Measurements from ENCODE around the gene LRRC63. TPM values are rescaled to one million over a fixed set of nuclear protein-coding genes. Genes with fewer than 3 reads are reported as not detected.

LRRC63 gene
- polyA plus RNA-seq, 1 donor = 0.09 TPM

- no peaks in the 10 kb centered on the region for H3K4me1 ChIP-seq (ENCODE audit: control insufficient read depth, insufficient read depth, low read length)
- H3K9me3 ChIP-seq (ENCODE audit: control insufficient read depth, low read depth, low read length) = no peaks in the 10 kb centered on the region
- H3K36me3 ChIP-seq (ENCODE audit: control insufficient read depth, insufficient read depth, low read length) = no peaks in the 10 kb centered on the region
- no peaks in the 10 kb centered on the region for H3K27me3 ChIP-seq (ENCODE audit: control insufficient read depth, insufficient read depth, low read length)
- DNase-seq = no peak
- no peak overlapping the region for H3K4me3 ChIP-seq (ENCODE audit: low read length)
- WGBS (ENCODE audit: insufficient coverage, low lambda C conversion rate) = no CpG with 5 or more reads among the region's 2 CpGs
- no peak overlapping the region for H3K27ac ChIP-seq (ENCODE audit: low read length)
Measured at GRCh38 chr13:46311217-46311616, 99.5 kb downstream of the LRRC63 start.

GRCh38 chr13:46313024-46313423 is 101.3 kb downstream of the LRRC63 start:
- DNase-seq = no peak

GRCh38 chr13:46313432-46314257 is 101.9 kb downstream of the LRRC63 start:
- Histone ChIP-seq H3K9me3 (ENCODE audit: control insufficient read depth, low read depth, low read length) (no peaks in the 10 kb centered on the region), H3K27ac (ENCODE audit: low read length) (no peak overlapping the region), H3K4me1 (ENCODE audit: control insufficient read depth, insufficient read depth, low read length) (no peaks in the 10 kb centered on the region), H3K36me3 (ENCODE audit: control insufficient read depth, insufficient read depth, low read length) (no peaks in the 10 kb centered on the region), H3K4me3 (ENCODE audit: low read length) (no peak overlapping the region), H3K27me3 (ENCODE audit: control insufficient read depth, insufficient read depth, low read length) (no peaks in the 10 kb centered on the region)
- 79% methylated on average over 2 of the region's 6 CpGs for WGBS (ENCODE audit: insufficient coverage, low lambda C conversion rate)
- DNase-seq = no peak

More at GRCh38 chr13:46313024-46313423, 101.3 kb downstream of the LRRC63 start:
- H3K9me3 ChIP-seq (ENCODE audit: control insufficient read depth, low read depth, low read length) = no peaks in the 10 kb centered on the region
- H3K4me3 ChIP-seq (ENCODE audit: low read length) = no peak overlapping the region
- H3K36me3 ChIP-seq (ENCODE audit: control insufficient read depth, insufficient read depth, low read length) = no peaks in the 10 kb centered on the region
- 87% methylated on average over 1 of the region's 1 CpG for WGBS (ENCODE audit: insufficient coverage, low lambda C conversion rate)
- no peaks in the 10 kb centered on the region for H3K4me1 ChIP-seq (ENCODE audit: control insufficient read depth, insufficient read depth, low read length)
- H3K27ac ChIP-seq (ENCODE audit: low read length) = no peak overlapping the region
- no peaks in the 10 kb centered on the region for H3K27me3 ChIP-seq (ENCODE audit: control insufficient read depth, insufficient read depth, low read length)

- Histone ChIP-seq H3K36me3 (ENCODE audit: control insufficient read depth, insufficient read depth, low read length) (no peaks in the 10 kb centered on the region), H3K9me3 (ENCODE audit: control insufficient read depth, low read depth, low read length) (no peaks in the 10 kb centered on the region), H3K4me3 (ENCODE audit: low read length) (no peak overlapping the region), H3K27ac (ENCODE audit: low read length) (no peak overlapping the region), H3K4me1 (ENCODE audit: control insufficient read depth, insufficient read depth, low read length) (no peaks in the 10 kb centered on the region), H3K27me3 (ENCODE audit: control insufficient read depth, insufficient read depth, low read length) (no peaks in the 10 kb centered on the region)
- DNase-seq = no peak
- WGBS (ENCODE audit: insufficient coverage, low lambda C conversion rate) = no CpG with 5 or more reads among the region's 1 CpG
Measured at GRCh38 chr13:46314587-46314986, 102.9 kb downstream of the LRRC63 start.

GRCh38 chr13:46315036-46315435 is 103.3 kb downstream of the LRRC63 start:
- H3K9me3 ChIP-seq (ENCODE audit: control insufficient read depth, low read depth, low read length) = no peaks in the 10 kb centered on the region
- no peaks in the 10 kb centered on the region for H3K27me3 ChIP-seq (ENCODE audit: control insufficient read depth, insufficient read depth, low read length)
- no peaks in the 10 kb centered on the region for H3K4me1 ChIP-seq (ENCODE audit: control insufficient read depth, insufficient read depth, low read length)
- H3K4me3 ChIP-seq (ENCODE audit: low read length) = no peak overlapping the region
- H3K27ac ChIP-seq (ENCODE audit: low read length) = no peak overlapping the region
- no peak for DNase-seq
- H3K36me3 ChIP-seq (ENCODE audit: control insufficient read depth, insufficient read depth, low read length) = no peaks in the 10 kb centered on the region

GRCh38 chr13:46315491-46316075 is 103.9 kb downstream of the LRRC63 start:
- 94% methylated on average over 3 of the region's 6 CpGs for WGBS (ENCODE audit: insufficient coverage, low lambda C conversion rate)
- no peaks in the 10 kb centered on the region for H3K9me3 ChIP-seq (ENCODE audit: control insufficient read depth, low read depth, low read length)
- no peaks in the 10 kb centered on the region for H3K4me1 ChIP-seq (ENCODE audit: control insufficient read depth, insufficient read depth, low read length)
- H3K27ac ChIP-seq (ENCODE audit: low read length) = no peak overlapping the region
- DNase-seq = no peak
- H3K27me3 ChIP-seq (ENCODE audit: control insufficient read depth, insufficient read depth, low read length) = no peaks in the 10 kb centered on the region
- H3K4me3 ChIP-seq (ENCODE audit: low read length) = no peak overlapping the region
- H3K36me3 ChIP-seq (ENCODE audit: control insufficient read depth, insufficient read depth, low read length) = no peaks in the 10 kb centered on the region

GRCh38 chr13:46317120-46317519 is 105.4 kb downstream of the LRRC63 start:
- H3K27ac ChIP-seq (ENCODE audit: low read length) = no peak overlapping the region
- no peaks in the 10 kb centered on the region for H3K4me1 ChIP-seq (ENCODE audit: control insufficient read depth, insufficient read depth, low read length)

GRCh38 chr13:46318986-46319385 is 107.3 kb downstream of the LRRC63 start:
- no CpG with 5 or more reads among the region's 1 CpG for WGBS (ENCODE audit: insufficient coverage, low lambda C conversion rate)

More at GRCh38 chr13:46317120-46317519, 105.4 kb downstream of the LRRC63 start:
- Histone ChIP-seq H3K36me3 (ENCODE audit: control insufficient read depth, insufficient read depth, low read length) (no peaks in the 10 kb centered on the region), H3K4me3 (ENCODE audit: low read length) (no peak overlapping the region), H3K9me3 (ENCODE audit: control insufficient read depth, low read depth, low read length) (no peaks in the 10 kb centered on the region), H3K27me3 (ENCODE audit: control insufficient read depth, insufficient read depth, low read length) (no peaks in the 10 kb centered on the region)
- no peak for DNase-seq

GRCh38 chr13:46320406-46320805 is 108.7 kb downstream of the LRRC63 start:
- no peaks in the 10 kb centered on the region for H3K9me3 ChIP-seq (ENCODE audit: control insufficient read depth, low read depth, low read length)
- WGBS (ENCODE audit: insufficient coverage, low lambda C conversion rate) = 100% methylated on average over 1 of the region's 3 CpGs
- H3K4me1 ChIP-seq (ENCODE audit: control insufficient read depth, insufficient read depth, low read length) = no peaks in the 10 kb centered on the region
- H3K27me3 ChIP-seq (ENCODE audit: control insufficient read depth, insufficient read depth, low read length) = no peaks in the 10 kb centered on the region
- H3K4me3 ChIP-seq (ENCODE audit: low read length) = no peak overlapping the region
- H3K36me3 ChIP-seq (ENCODE audit: control insufficient read depth, insufficient read depth, low read length) = no peaks in the 10 kb centered on the region
- no peak for DNase-seq
- no peak overlapping the region for H3K27ac ChIP-seq (ENCODE audit: low read length)

More at GRCh38 chr13:46318986-46319385, 107.3 kb downstream of the LRRC63 start:
- H3K36me3 ChIP-seq (ENCODE audit: control insufficient read depth, insufficient read depth, low read length) = no peaks in the 10 kb centered on the region
- no peak overlapping the region for H3K27ac ChIP-seq (ENCODE audit: low read length)
- no peak overlapping the region for H3K4me3 ChIP-seq (ENCODE audit: low read length)
- H3K4me1 ChIP-seq (ENCODE audit: control insufficient read depth, insufficient read depth, low read length) = no peaks in the 10 kb centered on the region
- H3K9me3 ChIP-seq (ENCODE audit: control insufficient read depth, low read depth, low read length) = no peaks in the 10 kb centered on the region
- no peaks in the 10 kb centered on the region for H3K27me3 ChIP-seq (ENCODE audit: control insufficient read depth, insufficient read depth, low read length)
- DNase-seq = no peak

GRCh38 chr13:46320821-46321220 is 109.1 kb downstream of the LRRC63 start:
- no peaks in the 10 kb centered on the region for H3K27me3 ChIP-seq (ENCODE audit: control insufficient read depth, insufficient read depth, low read length)
- no peaks in the 10 kb centered on the region for H3K36me3 ChIP-seq (ENCODE audit: control insufficient read depth, insufficient read depth, low read length)
- no peaks in the 10 kb centered on the region for H3K9me3 ChIP-seq (ENCODE audit: control insufficient read depth, low read depth, low read length)
- no peak overlapping the region for H3K27ac ChIP-seq (ENCODE audit: low read length)
- no peak overlapping the region for H3K4me3 ChIP-seq (ENCODE audit: low read length)
- H3K4me1 ChIP-seq (ENCODE audit: control insufficient read depth, insufficient read depth, low read length) = no peaks in the 10 kb centered on the region
- DNase-seq = no peak
- no CpG with 5 or more reads among the region's 4 CpGs for WGBS (ENCODE audit: insufficient coverage, low lambda C conversion rate)
